Mesothelial cell of epicardium (in vitro differentiated cells): ENCODE data around the gene ZNF428. TPM values are rescaled to one million over a fixed set of nuclear protein-coding genes. Genes with fewer than 3 reads are reported as not detected.
"Not testable (repeated sequence)": the region's sequence is repeated elsewhere in the genome, so short reads cannot be mapped to it uniquely, and the experiment has no call there.

Source experiments
- DNase-seq, 2 experiments: peaks; one replicate each; pipeline ENCODE4 v3.0.0; 2021; ENCODE audit warnings: low spot score in 2 of 2; ENCODE audit not compliant: unreplicated experiment in 2 of 2
- H3K27ac Mint-ChIP-seq: 2 replicates; pipeline ENCODE4 v1.8.0; 2021; ENCODE audit warnings: mixed read lengths
- H3K27me3 Mint-ChIP-seq: 2 replicates; pipeline ENCODE4 v1.8.0; 2021; ENCODE audit warnings: low read depth, mixed read lengths
- H3K36me3 Mint-ChIP-seq: 2 replicates; pipeline ENCODE4 v1.8.0; 2021; ENCODE audit warnings: mixed read lengths
- H3K4me1 Mint-ChIP-seq: 2 replicates; pipeline ENCODE4 v1.8.0; 2021; ENCODE audit warnings: mixed read lengths
- H3K4me3 Mint-ChIP-seq: 2 replicates; pipeline ENCODE4 v1.8.0; 2021; ENCODE audit warnings: mild to moderate bottlenecking, moderate library complexity, mixed read lengths
- H3K9me3 Mint-ChIP-seq: 2 replicates; pipeline ENCODE4 v1.8.0; 2021; ENCODE audit warnings: mixed read lengths
- CTCF ChIP-seq: fragments of 200-600 bp; sonication (generic); IDR thresholded peaks from one replicate; pipeline ENCODE4 v1.5.0; 2021; ENCODE audit warnings: antibody characterized with exemption; ENCODE audit not compliant: unreplicated experiment
- total RNA-seq: library from RNA; stranded (reverse); gene quantifications from 3 replicates; pipeline ENCODE4 v1.2.1, GENCODE V29; 2021

Gene ZNF428
- total RNA-seq, 1 donor from 2014 or later: 96.2 TPM

- H3K4me1 Mint-ChIP-seq: peaks cover 32% of the 10 kb centered on the region
- H3K36me3 Mint-ChIP-seq: no peaks in the 10 kb centered on the region
- TF ChIP-seq CTCF: no peak
- H3K9me3 Mint-ChIP-seq: no peaks in the 10 kb centered on the region
- H3K27ac Mint-ChIP-seq: peak within 1 kb of the TSS; percentile 13
- H3K27me3 Mint-ChIP-seq: peaks cover 33% of the 10 kb centered on the region
- peak within 1 kb of the TSS; percentile 87 for H3K4me3 Mint-ChIP-seq
- peak in 1 of 2 experiments; percentile 49 for DNase-seq
Measured at GRCh38 chr19:43639519-43640423, 20.3 kb upstream of the ZNF428 start, which contains the start of gene CADM4. CADM4 (minus strand) TSS chr19:43639850; CDS start chr19:43639790, 60 bp downstream.

DNA sequence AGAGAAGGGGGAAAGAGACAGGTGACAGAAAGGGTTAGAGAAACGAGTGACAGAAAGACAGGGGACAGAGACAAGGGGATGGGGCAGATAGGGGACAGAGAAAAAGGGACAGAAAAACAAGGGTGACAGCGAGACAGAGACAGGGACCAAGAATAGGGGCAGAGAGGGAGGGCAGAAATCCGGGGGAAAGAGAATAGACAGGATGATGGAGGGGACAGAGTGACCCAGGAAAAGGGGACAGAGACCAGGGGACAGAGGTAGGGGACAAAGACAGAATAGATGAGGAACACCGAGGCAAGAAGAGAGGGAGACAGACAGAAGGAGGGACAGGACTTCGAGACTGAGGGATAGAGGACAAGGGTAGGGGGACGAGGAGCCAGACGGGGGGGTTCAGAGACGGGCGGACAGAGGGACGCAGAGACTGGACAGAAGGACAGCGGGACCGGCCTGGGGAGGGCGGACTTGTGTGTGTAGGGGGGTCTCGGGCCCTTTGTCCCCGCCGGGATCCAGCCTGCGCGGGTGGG is 19.6 kb upstream of the ZNF428 start:
- H3K4me3 Mint-ChIP-seq: peak overlapping the region; percentile 87
- no peak for DNase-seq
- peaks cover 33% of the 10 kb centered on the region for H3K27me3 Mint-ChIP-seq
- no peak for TF ChIP-seq CTCF
- peaks cover 35% of the 10 kb centered on the region for H3K4me1 Mint-ChIP-seq
- H3K27ac Mint-ChIP-seq: peak overlapping the region; percentile 13
- no peaks in the 10 kb centered on the region for H3K36me3 Mint-ChIP-seq
- no peaks in the 10 kb centered on the region for H3K9me3 Mint-ChIP-seq

GRCh38 chr19:43638214-43638994 is 19.0 kb upstream of the ZNF428 start:
- Mint-ChIP-seq H3K4me3 (peak overlapping the region; percentile 87), H3K27me3 (peaks cover 33% of the 10 kb centered on the region), H3K27ac (peak overlapping the region; percentile 13), H3K4me1 (peaks cover 35% of the 10 kb centered on the region), H3K36me3 (peaks cover under 1% of the 10 kb centered on the region), H3K9me3 (no peaks in the 10 kb centered on the region)
- no peak for TF ChIP-seq CTCF
- no peak for DNase-seq

DNA sequence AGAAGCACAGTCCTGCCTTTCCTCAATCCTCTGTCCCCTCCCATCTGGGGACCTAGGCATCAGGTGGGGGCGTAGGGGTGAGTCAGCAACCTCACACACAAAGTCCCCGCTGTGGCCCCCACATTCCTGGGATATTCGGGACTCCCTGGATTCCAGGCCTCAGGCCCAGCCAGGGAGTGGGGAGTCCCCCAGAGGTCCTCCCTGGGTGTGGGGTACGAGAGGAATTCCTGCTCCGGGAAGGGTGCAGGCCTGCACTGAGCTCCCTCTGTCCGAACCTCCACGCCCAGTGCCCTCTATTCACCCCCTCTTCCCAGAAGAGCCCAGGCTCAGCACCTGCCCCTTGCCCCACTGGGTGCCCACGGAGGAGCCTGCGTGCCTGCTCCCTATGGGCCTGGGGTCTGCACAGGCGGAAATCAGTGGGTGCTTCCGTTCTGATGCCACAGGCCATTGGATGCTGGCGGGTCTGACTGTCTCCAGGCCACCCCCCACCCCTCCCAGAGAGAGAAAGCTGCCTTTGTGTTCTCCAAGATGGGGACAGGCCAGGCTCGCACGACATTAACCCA is 16.8 kb upstream of the ZNF428 start:
- H3K4me3 Mint-ChIP-seq: no peak overlapping the region
- H3K9me3 Mint-ChIP-seq: no peaks in the 10 kb centered on the region
- H3K27ac Mint-ChIP-seq: no peak overlapping the region
- peaks cover 22% of the 10 kb centered on the region for H3K27me3 Mint-ChIP-seq
- no peak for DNase-seq
- peaks cover 31% of the 10 kb centered on the region for H3K4me1 Mint-ChIP-seq
- TF ChIP-seq CTCF: no peak
- peaks cover 2% of the 10 kb centered on the region for H3K36me3 Mint-ChIP-seq

DNA sequence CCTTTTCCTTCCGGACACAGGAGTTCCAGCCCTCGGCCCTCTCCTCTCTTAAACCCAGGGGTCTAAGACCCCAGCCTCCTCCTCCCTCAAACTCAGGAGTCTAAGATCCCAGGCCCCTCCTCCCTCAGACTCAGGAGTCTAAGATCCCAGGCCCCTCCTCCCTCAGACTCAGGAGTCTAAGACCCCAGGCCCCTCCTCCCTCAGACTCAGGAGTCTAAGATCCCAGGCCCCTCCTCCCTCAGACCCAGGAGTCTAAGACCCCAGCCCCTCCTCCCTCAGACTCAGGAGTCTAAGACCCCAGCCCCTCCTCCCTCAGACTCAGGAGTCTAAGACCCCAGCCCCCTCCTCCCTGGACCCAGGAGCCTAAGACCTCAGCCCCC is 16.1 kb upstream of the ZNF428 start:
- Mint-ChIP-seq H3K27ac (peak overlapping the region; percentile 66), H3K4me3 (peak overlapping the region; percentile 65), H3K4me1 (peaks cover 29% of the 10 kb centered on the region), H3K27me3 (peaks cover 17% of the 10 kb centered on the region)
- not testable (repeated sequence) for H3K36me3 Mint-ChIP-seq, DNase-seq, H3K9me3 Mint-ChIP-seq
